Left ventricle myocardium inferior (tissue), 1 donor: ENCODE measurements around the gene DPEP2NB. TPM values are rescaled to one million over a fixed set of nuclear protein-coding genes. Genes with fewer than 3 reads are reported as not detected.
"Not testable (repeated sequence)": the region's sequence is repeated elsewhere in the genome, so short reads cannot be mapped to it uniquely, and the experiment has no call there.

ENCODE experiments used
- DNase-seq: peaks from one replicate; pipeline ENCODE4 v3.0.0-alpha.2; 2020
- H3K27ac ChIP-seq: fragments of 200-600 bp; replicated peaks from 2 replicates; pipeline ENCODE4 v1.8.0; 2021
- H3K27me3 ChIP-seq: fragments of 200-600 bp; 2 replicates; pipeline ENCODE4 v1.8.0; 2021; ENCODE audit warnings: low read depth
- H3K36me3 ChIP-seq: fragments of 200-600 bp; 2 replicates; pipeline ENCODE4 v1.8.0; 2021
- H3K4me1 ChIP-seq: fragments of 200-600 bp; 2 replicates; pipeline ENCODE4 v1.8.0; 2021
- H3K4me3 ChIP-seq: fragments of 200-600 bp; 2 replicates; pipeline ENCODE4 v1.8.0; 2021; ENCODE audit warnings: mild to moderate bottlenecking, moderate library complexity
- H3K9me3 ChIP-seq: fragments of 200-600 bp; replicated peaks from 2 replicates; pipeline ENCODE4 v1.8.0; 2021
- intact Hi-C: fragments of 100-400 bp; cut with micrococcal nuclease; formaldehyde crosslinking; loops from one replicate; pipeline ENCODE4 v1.11.0; 2022
- total RNA-seq: library from RNA; stranded (reverse); fragmentation: NEBNext Ultra II Directional; extraction: Animal tissue kit (Norgen Biotek cat#: 25700); gene quantifications from one replicate; pipeline ENCODE4 v1.2.1, GENCODE V29; 2021
- TF ChIP-seq, protein P1 (sequence below): fragments of 200-600 bp; IDR thresholded peaks from 2 replicates; pipeline ENCODE4 v1.8.0; 2021; ENCODE audit warnings: antibody characterized with exemption, mild to moderate bottlenecking, borderline replicate concordance
- donor health status: DM: no; HTN: yes; CAD: no; lungs with severe emphysema.

The DPEP2NB gene
- total RNA-seq, 1 donor from 2014 or later = not detected

DNA sequence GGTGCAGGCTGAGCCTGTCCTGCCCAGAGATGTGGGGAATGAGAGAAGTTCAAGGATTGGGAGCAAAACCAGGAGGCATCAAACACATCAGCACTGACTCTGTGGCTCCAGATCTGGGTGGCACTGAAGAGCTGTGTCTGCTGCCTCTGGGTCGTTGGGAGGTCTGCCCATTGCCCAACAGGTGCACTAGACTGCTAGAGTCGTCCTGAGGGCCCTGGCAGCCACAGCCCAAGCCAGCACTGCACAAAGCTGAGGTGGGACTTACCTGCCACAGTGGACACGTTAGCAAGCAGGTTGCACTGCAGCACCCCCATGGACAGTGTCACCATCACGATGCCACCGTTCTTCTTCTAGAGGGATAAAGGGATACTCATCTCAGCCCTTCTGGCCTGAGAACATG is 38.7 kb downstream of the DPEP2NB start:
- no peak overlapping the region for H3K4me3 ChIP-seq
- DNase-seq = no peak
- peaks cover 10% of the 10 kb centered on the region for H3K27me3 ChIP-seq
- H3K9me3 ChIP-seq = no peaks in the 10 kb centered on the region
- H3K4me1 ChIP-seq = peaks cover 6% of the 10 kb centered on the region
- H3K36me3 ChIP-seq = no peaks in the 10 kb centered on the region
- intact Hi-C loops = no loop called here
- no peak overlapping the region for H3K27ac ChIP-seq
- TF ChIP-seq, protein P1, sequence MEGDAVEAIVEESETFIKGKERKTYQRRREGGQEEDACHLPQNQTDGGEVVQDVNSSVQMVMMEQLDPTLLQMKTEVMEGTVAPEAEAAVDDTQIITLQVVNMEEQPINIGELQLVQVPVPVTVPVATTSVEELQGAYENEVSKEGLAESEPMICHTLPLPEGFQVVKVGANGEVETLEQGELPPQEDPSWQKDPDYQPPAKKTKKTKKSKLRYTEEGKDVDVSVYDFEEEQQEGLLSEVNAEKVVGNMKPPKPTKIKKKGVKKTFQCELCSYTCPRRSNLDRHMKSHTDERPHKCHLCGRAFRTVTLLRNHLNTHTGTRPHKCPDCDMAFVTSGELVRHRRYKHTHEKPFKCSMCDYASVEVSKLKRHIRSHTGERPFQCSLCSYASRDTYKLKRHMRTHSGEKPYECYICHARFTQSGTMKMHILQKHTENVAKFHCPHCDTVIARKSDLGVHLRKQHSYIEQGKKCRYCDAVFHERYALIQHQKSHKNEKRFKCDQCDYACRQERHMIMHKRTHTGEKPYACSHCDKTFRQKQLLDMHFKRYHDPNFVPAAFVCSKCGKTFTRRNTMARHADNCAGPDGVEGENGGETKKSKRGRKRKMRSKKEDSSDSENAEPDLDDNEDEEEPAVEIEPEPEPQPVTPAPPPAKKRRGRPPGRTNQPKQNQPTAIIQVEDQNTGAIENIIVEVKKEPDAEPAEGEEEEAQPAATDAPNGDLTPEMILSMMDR = no peak

DNA sequence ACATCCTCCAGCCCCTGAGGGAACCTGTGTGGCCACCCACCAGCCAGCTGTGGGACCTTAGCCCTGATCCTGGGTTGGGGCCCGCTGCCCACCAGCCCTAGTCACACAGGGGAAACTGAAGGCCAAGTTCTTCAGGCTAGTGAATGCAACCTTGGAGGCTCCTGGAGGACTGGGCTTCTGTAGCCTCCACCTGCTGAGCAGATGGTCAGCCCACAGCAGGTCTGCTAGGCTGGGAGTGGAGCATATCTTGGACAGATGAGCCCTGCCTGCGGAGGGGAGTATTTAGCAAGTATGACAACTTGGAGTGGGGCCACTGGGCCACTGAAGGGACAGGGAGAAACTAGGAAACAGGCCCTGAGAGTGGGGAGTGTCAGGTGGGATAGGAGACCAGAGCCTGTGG is 39.5 kb downstream of the DPEP2NB start:
- DNase-seq = no peak
- TF ChIP-seq, protein P1 = no peak
- Histone ChIP-seq H3K27ac (no peak overlapping the region), H3K4me1 (peaks cover 6% of the 10 kb centered on the region), H3K36me3 (no peaks in the 10 kb centered on the region), H3K27me3 (peaks cover 10% of the 10 kb centered on the region), H3K4me3 (no peak overlapping the region), H3K9me3 (no peaks in the 10 kb centered on the region)
- intact Hi-C loops = no loop called here

DNA sequence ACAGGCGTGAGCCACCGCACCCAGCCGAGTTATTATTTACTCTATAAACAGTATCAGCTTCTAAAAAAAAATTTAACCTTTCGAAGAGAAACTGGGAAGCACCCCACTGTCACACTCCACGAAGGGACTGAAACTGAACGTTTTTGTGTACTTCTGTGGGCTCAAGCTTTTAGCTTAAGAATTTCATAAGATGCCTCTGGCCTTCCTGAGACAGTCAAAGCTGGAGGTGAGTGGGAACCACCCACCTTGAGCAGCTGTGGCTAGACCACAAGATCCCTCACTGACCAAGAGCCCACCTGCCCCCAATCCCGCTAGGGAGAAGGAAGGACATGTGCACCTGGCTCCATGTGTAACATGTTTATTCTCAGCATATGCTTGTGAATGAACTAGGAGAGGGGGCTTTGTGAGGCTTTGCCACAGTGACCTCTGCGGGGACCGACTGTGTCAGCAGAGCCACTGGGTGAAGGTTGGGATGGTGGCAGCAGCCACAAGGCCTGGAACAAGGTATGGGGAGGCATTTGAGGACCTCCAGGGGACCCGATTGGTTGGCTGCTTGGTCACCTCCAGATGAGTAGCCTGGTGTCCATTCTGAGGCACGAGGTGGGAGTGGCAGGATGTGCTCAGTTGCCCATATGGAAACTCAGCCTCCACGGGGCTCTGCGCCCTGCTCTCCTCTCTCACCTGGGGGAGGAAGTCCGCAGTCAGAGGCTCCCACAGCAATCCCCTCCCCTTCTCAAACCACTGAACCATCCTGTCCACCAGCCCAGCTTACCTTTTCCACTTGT is 40.2 kb downstream of the DPEP2NB start:
- no peaks in the 10 kb centered on the region for H3K9me3 ChIP-seq
- no peak overlapping the region for H3K27ac ChIP-seq
- H3K4me3 ChIP-seq = no peak overlapping the region
- TF ChIP-seq, protein P1 = no peak
- intact Hi-C loops = no loop called here
- no peaks in the 10 kb centered on the region for H3K36me3 ChIP-seq
- DNase-seq = no peak
- H3K27me3 ChIP-seq = peaks cover 7% of the 10 kb centered on the region
- peaks cover 6% of the 10 kb centered on the region for H3K4me1 ChIP-seq

DNA sequence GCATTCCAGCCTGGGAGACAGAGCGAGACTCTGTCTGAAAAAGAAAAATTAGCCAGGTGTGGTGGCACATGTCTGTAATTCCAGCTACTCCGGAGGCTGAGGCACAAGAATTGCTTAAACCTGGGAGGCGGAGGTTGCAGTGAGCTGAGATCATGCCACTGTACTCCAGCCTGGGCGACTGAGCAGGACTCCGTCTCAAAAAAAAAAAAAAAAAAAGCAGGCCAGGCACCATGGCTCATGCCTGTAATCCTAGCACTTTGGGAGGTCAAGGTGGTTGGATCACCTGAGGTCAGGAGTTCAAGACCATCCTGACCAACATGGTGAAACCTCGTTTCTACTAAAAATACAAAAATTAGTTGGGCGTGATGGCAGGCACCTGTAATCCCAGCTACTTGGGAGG is 43.4 kb downstream of the DPEP2NB start:
- intact Hi-C loops, H3K27me3 ChIP-seq, DNase-seq, H3K36me3 ChIP-seq, H3K27ac ChIP-seq, H3K4me3 ChIP-seq, H3K9me3 ChIP-seq: not testable (repeated sequence)
- H3K4me1 ChIP-seq = peaks cover 23% of the 10 kb centered on the region

DNA sequence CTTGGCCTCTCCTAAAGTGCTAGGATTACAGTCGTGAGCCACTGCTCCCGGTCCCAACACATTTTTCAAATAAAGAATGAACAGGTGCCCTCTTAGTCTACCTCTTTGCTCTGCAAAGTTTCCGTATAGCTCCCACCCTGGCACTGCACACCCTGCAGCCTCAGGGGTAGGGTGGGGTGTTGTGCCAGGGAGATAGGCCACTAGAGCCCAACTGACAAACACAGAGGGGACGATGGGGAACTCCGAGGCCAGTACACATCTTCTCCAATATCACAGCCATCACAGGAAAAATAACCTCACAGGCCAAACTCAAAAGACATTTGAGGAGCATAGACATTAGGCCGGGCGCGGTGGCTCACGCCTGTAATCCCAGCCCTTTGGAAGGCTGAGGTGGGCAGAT is 44.6 kb downstream of the DPEP2NB start:
- H3K9me3 ChIP-seq = no peaks in the 10 kb centered on the region
- no peak for DNase-seq
- TF ChIP-seq, protein P1 = no peak
- intact Hi-C loops = no loop called here
- H3K27ac ChIP-seq = no peak overlapping the region
- no peak overlapping the region for H3K4me3 ChIP-seq
- peaks cover 34% of the 10 kb centered on the region for H3K4me1 ChIP-seq
- H3K27me3 ChIP-seq = no peaks in the 10 kb centered on the region
- H3K36me3 ChIP-seq = no peaks in the 10 kb centered on the region

DNA sequence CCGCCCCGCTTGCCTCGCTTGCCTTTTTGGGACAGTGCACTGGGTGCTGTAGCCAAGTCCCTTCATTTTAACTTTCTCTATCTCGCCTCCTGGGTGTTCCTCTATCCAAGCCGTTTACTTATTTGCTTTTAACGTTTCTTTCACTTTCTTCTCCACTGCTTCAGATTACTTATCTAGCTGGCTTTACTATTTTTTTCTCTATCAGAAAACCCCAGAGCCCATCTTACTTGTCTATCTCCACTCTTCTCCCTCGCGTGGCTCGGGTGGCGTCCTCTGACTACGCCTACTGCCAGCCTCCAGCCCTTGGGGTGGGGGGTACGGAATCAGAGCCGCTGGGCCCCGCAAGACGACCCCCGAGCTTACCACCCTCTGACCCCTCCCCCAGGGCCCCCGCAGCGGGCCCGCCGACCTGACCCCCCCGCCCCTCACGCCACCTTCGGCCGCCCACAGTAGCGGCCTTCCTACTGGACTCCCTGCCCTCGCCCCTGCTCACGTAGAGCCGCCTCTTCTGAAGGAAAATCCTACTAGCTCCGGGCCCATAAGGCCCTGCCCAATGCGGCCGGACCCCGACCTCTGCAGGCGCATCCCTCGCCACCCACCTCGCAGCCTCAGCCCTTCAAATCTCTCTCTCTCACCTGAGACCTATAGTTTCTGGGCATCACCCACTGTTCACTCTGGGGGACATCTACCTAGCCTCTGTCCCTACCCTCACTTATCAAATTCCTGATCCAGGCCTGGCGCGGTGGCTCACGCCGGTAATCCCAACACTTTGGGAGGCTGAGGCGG is 46.3 kb downstream of the DPEP2NB start:
- Histone ChIP-seq H3K27ac (peak overlapping the region; percentile 100), H3K4me3 (peak overlapping the region; percentile 96), H3K27me3 (no peaks in the 10 kb centered on the region), H3K9me3 (no peaks in the 10 kb centered on the region), H3K4me1 (peaks cover 51% of the 10 kb centered on the region), H3K36me3 (no peaks in the 10 kb centered on the region)
- no peak for DNase-seq
- TF ChIP-seq, protein P1 = no peak
- intact Hi-C loops = no loop called here
